Measurements from ENCODE around the gene NAT9.

DNA sequence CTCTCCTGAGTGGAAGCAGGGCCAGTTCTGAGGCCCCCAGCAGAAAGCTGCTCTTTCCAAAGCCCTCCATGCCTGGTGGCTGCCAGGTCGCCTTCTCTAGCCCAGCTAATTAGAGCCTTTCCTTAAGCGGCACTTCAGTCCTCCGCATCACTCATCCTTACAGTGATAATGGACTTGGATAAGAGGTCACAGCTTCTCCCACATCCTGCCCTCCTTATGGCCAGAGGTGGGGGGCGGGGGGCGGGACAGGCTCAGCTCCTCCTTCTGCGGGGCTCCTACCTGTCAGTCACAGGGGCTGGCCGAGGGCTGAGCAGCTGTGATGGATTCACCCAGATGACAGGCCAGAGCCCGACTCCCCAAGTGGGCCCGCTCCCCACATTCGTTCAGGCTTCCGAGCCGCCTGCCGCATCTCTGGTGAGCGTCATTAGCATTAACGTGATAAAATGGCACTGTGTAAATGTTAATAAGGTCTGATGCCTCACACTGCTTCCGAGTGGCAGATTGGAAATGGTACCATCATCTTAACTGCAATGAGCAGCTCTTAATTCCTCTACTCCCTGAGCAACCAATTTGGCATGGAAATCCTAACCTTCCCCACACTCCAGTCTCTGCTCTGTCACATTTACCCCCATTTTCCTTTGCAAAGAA lies 42.3 kb upstream of the NAT9 start:
- TF ChIP-seq TAF1 (IDR thresholded peaks at IDR 0.05; ENCODE audit: borderline replicate concordance, low read depth, low read length) (no peak), POLR2A (IDR thresholded peaks at IDR 0.05; ENCODE audit: low read depth, low read length) (no peak), POLR2AphosphoS5 (IDR thresholded peaks at IDR 0.05; ENCODE audit: low read depth, low read length) (no peak)
